A673 (cell line): ENCODE measurements around the gene PCBP3. TPM values are rescaled to one million over a fixed set of nuclear protein-coding genes. Genes with fewer than 3 reads are reported as not detected.
"Not testable (repeated sequence)": the region's sequence is repeated elsewhere in the genome, so short reads cannot be mapped to it uniquely, and the experiment has no call there.

ENCODE experiments used
- BruUV-seq: library from RNA; stranded (reverse); fragments of 400-500 nt; replicated peaks from 2 replicates; lab custom pipeline; 2021; lab: Mats Ljungman, UMichigan
- CTCF ChIA-PET: fragments of 300-600 bp; sonication (Branson Sonifier 250); formaldehyde crosslinking; loops from one replicate; lab custom pipeline; 2022; ENCODE audit warnings: antibody characterized with exemption; lab: Charles Lee
- POLR2A ChIA-PET: fragments of 300-600 bp; sonication (Branson Sonifier 250); formaldehyde crosslinking; loops from one replicate; lab custom pipeline; 2022; ENCODE audit warnings: antibody characterized with exemption; ENCODE audit not compliant: low non-redundant PET; lab: Charles Lee
- DNase-seq: peaks from one replicate; pipeline ENCODE4 v3.0.0-alpha.2; 2015; ENCODE audit warnings: low spot score
- H3K27ac ChIP-seq: fragments of 200-600 bp; sonication (generic); 2 replicates; pipeline ENCODE4 v1.5.1; 2016; ENCODE audit warnings: mixed run types, low read depth, mild to moderate bottlenecking, mixed read lengths, antibody characterized with exemption, low read length; ENCODE audit not compliant: poor library complexity, severe bottlenecking
- H3K27me3 ChIP-seq: fragments of 200-600 bp; sonication (generic); replicated peaks from 2 replicates; pipeline ENCODE4 v1.6.1; 2017; ENCODE audit warnings: mixed run types, low read depth, mild to moderate bottlenecking, mixed read lengths, antibody characterized with exemption, low read length; ENCODE audit not compliant: insufficient read depth, poor library complexity
- H3K36me3 ChIP-seq: fragments of 200-600 bp; sonication (generic); 2 replicates; pipeline ENCODE4 v1.6.1; 2016; ENCODE audit warnings: mixed run types, mild to moderate bottlenecking, mixed read lengths, antibody characterized with exemption, low read length; ENCODE audit not compliant: insufficient read depth, poor library complexity, severe bottlenecking
- H3K4me1 ChIP-seq: fragments of 200-600 bp; sonication (generic); 2 replicates; pipeline ENCODE4 v1.6.1; 2017; ENCODE audit warnings: mixed run types, mild to moderate bottlenecking, mixed read lengths, antibody characterized with exemption, low read length; ENCODE audit not compliant: insufficient read depth, poor library complexity, severe bottlenecking
- H3K4me3 ChIP-seq: fragments of 200-600 bp; sonication (generic); 2 replicates; pipeline ENCODE4 v1.5.1; 2016; ENCODE audit warnings: low read depth, mixed run types, mild to moderate bottlenecking, mixed read lengths, low read length; ENCODE audit not compliant: poor library complexity, severe bottlenecking
- H3K9me3 ChIP-seq: fragments of 200-600 bp; sonication (generic); 2 replicates; pipeline ENCODE4 v1.6.1; 2016; ENCODE audit warnings: mixed run types, low read depth, mild to moderate bottlenecking, mixed read lengths, antibody characterized with exemption, low read length; ENCODE audit not compliant: poor library complexity, severe bottlenecking
- CTCF ChIP-seq: fragments of 300-800, 200-600 bp; sonication (generic); conservative IDR thresholded peaks from 2 replicates; pipeline ENCODE4 v1.5.1; 2017; ENCODE audit warnings: low read depth, mild to moderate bottlenecking, antibody characterized with exemption, low read length, moderate library complexity, mixed read lengths
- EZH2 ChIP-seq: fragments of 200-600 bp; sonication (generic); IDR thresholded peaks from 2 replicates; pipeline ENCODE4 v1.6.1; 2017; ENCODE audit warnings: borderline replicate concordance, low read depth, mild to moderate bottlenecking, mixed read lengths, antibody characterized with exemption, low read length; ENCODE audit not compliant: poor library complexity, severe bottlenecking
- intact Hi-C: fragments of 100-400 bp; cut with micrococcal nuclease; formaldehyde crosslinking; loops from one replicate; pipeline ENCODE4 v1.10.0; 2022; ENCODE audit not compliant: unreplicated experiment
- total RNA-seq: library from RNA; stranded (reverse); gene quantifications from 2 replicates; pipeline ENCODE4 v1.2.3, GENCODE V29; 2021

Gene PCBP3
- total RNA-seq, 1 experiment from 2014 or later = 25.6 TPM

- Histone ChIP-seq H3K27ac (no peak overlapping the region), H3K9me3 (peaks cover 2% of the 10 kb centered on the region), H3K36me3 (no peaks in the 10 kb centered on the region), H3K27me3 (no peaks in the 10 kb centered on the region), H3K4me1 (no peaks in the 10 kb centered on the region), H3K4me3 (no peak overlapping the region)
- TF ChIP-seq CTCF (no peak), EZH2 (no peak)
- intact Hi-C loops = no loop called here
- no TSS peak for BruUV-seq
- POLR2A ChIA-PET = no interaction called here
- CTCF ChIA-PET = no interaction called here
- no peak for DNase-seq
Observed at GRCh38 chr21:45706299-45706698, 62.8 kb downstream of the PCBP3 start.

GRCh38 chr21:45709173-45709572 lies 65.6 kb downstream of the PCBP3 start:
- peaks cover 8% of the 10 kb centered on the region for H3K9me3 ChIP-seq
- H3K27ac ChIP-seq = no peak overlapping the region
- no peak overlapping the region for H3K4me3 ChIP-seq
- ChIA-PET POLR2A (no interaction called here), CTCF (no interaction called here)
- no TSS peak for BruUV-seq
- no peaks in the 10 kb centered on the region for H3K36me3 ChIP-seq
- intact Hi-C loops = no loop called here
- H3K27me3 ChIP-seq = no peaks in the 10 kb centered on the region
- no peak for TF ChIP-seq EZH2
- TF ChIP-seq CTCF = no peak
- DNase-seq = no peak
- H3K4me1 ChIP-seq = no peaks in the 10 kb centered on the region

- H3K4me3 ChIP-seq = no peak overlapping the region
- ChIA-PET POLR2A (no interaction called here), CTCF (no interaction called here)
- peaks cover 8% of the 10 kb centered on the region for H3K9me3 ChIP-seq
- DNase-seq = no peak
- no peaks in the 10 kb centered on the region for H3K27me3 ChIP-seq
- no peaks in the 10 kb centered on the region for H3K4me1 ChIP-seq
- no peaks in the 10 kb centered on the region for H3K36me3 ChIP-seq
- intact Hi-C loops = no loop called here
- TF ChIP-seq CTCF = no peak
- TF ChIP-seq EZH2 = no peak
- no TSS peak for BruUV-seq
- no peak overlapping the region for H3K27ac ChIP-seq
Observed at GRCh38 chr21:45709696-45710268, 66.3 kb downstream of the PCBP3 start.

GRCh38 chr21:45710306-45710705 lies 66.8 kb downstream of the PCBP3 start:
- DNase-seq, H3K36me3 ChIP-seq, intact Hi-C loops, H3K27me3 ChIP-seq, CTCF ChIA-PET, POLR2A ChIA-PET, BruUV-seq, H3K27ac ChIP-seq, H3K4me1 ChIP-seq, H3K4me3 ChIP-seq: not testable (repeated sequence)
- H3K9me3 ChIP-seq = peaks cover 12% of the 10 kb centered on the region
